Esophagus squamous epithelium (tissue), 5 donors: Measurements from ENCODE around the gene ZDHHC14. TPM values are rescaled to one million over a fixed set of nuclear protein-coding genes. Genes with fewer than 3 reads are reported as not detected.

Experiments
- DNase-seq: peaks from one replicate; lab custom pipeline; 2025; lab: John Stamatoyannopoulos, UW
- H3K27ac ChIP-seq, 4 donors: fragments of 200-600 bp; sonication (generic); one replicate each; pipeline ENCODE4 v1.5.1; 2016 to 2019; ENCODE audit warnings: mild to moderate bottlenecking in 1 of 4
- H3K27me3 ChIP-seq, 4 donors: fragments of 200-600 bp; sonication (generic); 1 replicate in 3 of 4; 2 replicates in 1 of 4; pipeline versions ENCODE4 v1.5.1 to v1.6.0; 2017 to 2021; ENCODE audit warnings: antibody characterized with exemption in 1 of 4
- H3K36me3 ChIP-seq, 3 donors: fragments of 200-600 bp; sonication (generic); one replicate each; pipeline ENCODE4 v1.5.1; 2016 to 2019
- H3K4me1 ChIP-seq, 3 donors: fragments of 200-600 bp; sonication (generic); one replicate each; pipeline ENCODE4 v1.5.1; 2017 to 2019
- H3K4me3 ChIP-seq, 4 donors: fragments of 200-600 bp; sonication (generic); 1 replicate in 3 of 4; 2 replicates in 1 of 4; pipeline ENCODE4 v1.5.1; 2016 to 2019; ENCODE audit warnings: mild to moderate bottlenecking in 2 of 4, moderate library complexity in 1 of 4
- H3K9me3 ChIP-seq, 3 donors: fragments of 200-600 bp; sonication (generic); one replicate each; pipeline ENCODE4 v1.5.1; 2016 to 2019
- CTCF ChIP-seq, 6 experiments: fragments of 450-650 bp in 4 of 6; fragments of 200-600 bp in 2 of 6; sonication (generic) in 2 of 6; IDR thresholded peaks; one replicate each; pipeline ENCODE4 v1.5.1; 2016 to 2019; ENCODE audit warnings: antibody characterized with exemption in 6 of 6, mild to moderate bottlenecking in 4 of 6, moderate library complexity in 4 of 6
- POLR2A ChIP-seq, 4 donors: fragments of 450-650 bp; IDR thresholded peaks; one replicate each; pipeline ENCODE4 v1.6.1; 2017; ENCODE audit warnings: antibody characterized with exemption in 4 of 4, mild to moderate bottlenecking in 4 of 4, moderate library complexity in 3 of 4
- WGBS, 2 donors: methylation state at CpG; one replicate each; pipeline ENCODE4 v1.1.5; 2018; 5-methylcytosine and 5-hydroxymethylcytosine counted together
- intact Hi-C: fragments of 100-400 bp; cut with DNase I; formaldehyde crosslinking; loops from one replicate; pipeline ENCODE4 v1.15.0; 2022
- total RNA-seq, 4 donors: library from RNA; depleted of rRNA; stranded (reverse); fragments of >200 nt; gene quantifications; one replicate each; pipeline ENCODE4 v1.1.0, GENCODE V29; 2016
- donor health status: DM: yes; HTN: yes; CAD: no.

ZDHHC14 gene
- total RNA-seq, 4 donors from 2014 or later, result 6.1 to 15.6 (median 6.9) TPM

- TF ChIP-seq POLR2A (IDR thresholded peaks at IDR 0.05) (no peak), CTCF (IDR thresholded peaks at IDR 0.05) (no peak)
- Histone ChIP-seq H3K4me3 (no peak overlapping the region), H3K27ac (no peak overlapping the region), H3K27me3 (no peaks in the 10 kb centered on the region), H3K4me1 (peaks cover 0 to 10% (median 0%) of the 10 kb centered on the region in 3 donors), H3K36me3 (no peaks in the 10 kb centered on the region), H3K9me3 (no peaks in the 10 kb centered on the region)
- 85 to 96% methylated on average over 2 to 5 of the region's 5 CpGs for WGBS, 2 donors
- intact Hi-C loops, result no loop called here
- no peak for DNase-seq
Measured at GRCh38 chr6:157614026-157614568, 233.1 kb downstream of the ZDHHC14 start.

GRCh38 chr6:157615420-157615769 lies 234.4 kb downstream of the ZDHHC14 start:
- Histone ChIP-seq H3K36me3 (no peaks in the 10 kb centered on the region), H3K9me3 (no peaks in the 10 kb centered on the region), H3K4me1 (peaks cover 0 to 16% (median under 1%) of the 10 kb centered on the region in 3 donors), H3K27me3 (no peaks in the 10 kb centered on the region), H3K27ac (no peak overlapping the region), H3K4me3 (no peak overlapping the region)
- 69 to 85% methylated on average over 4 of the region's 4 CpGs for WGBS, 2 donors
- no peak for DNase-seq
- intact Hi-C loops, result no loop called here
- no peak for TF ChIP-seq POLR2A (IDR thresholded peaks at IDR 0.05)
- no peak for TF ChIP-seq CTCF (IDR thresholded peaks at IDR 0.05)

GRCh38 chr6:157615951-157616350 lies 235.0 kb downstream of the ZDHHC14 start:
- 93 to 100% methylated on average over 4 of the region's 4 CpGs for WGBS, 2 donors

GRCh38 chr6:157620944-157621343 lies 240.0 kb downstream of the ZDHHC14 start:
- no peaks in the 10 kb centered on the region for H3K36me3 ChIP-seq
- H3K4me1 ChIP-seq, result peaks cover 0 to 22% (median 4%) of the 10 kb centered on the region in 3 donors
- DNase-seq, result no peak
- H3K27ac ChIP-seq, result peak overlapping the region in 1 of 4 donors; percentile 13
- no peaks in the 10 kb centered on the region for H3K9me3 ChIP-seq
- H3K4me3 ChIP-seq, result no peak overlapping the region
- H3K27me3 ChIP-seq, result no peaks in the 10 kb centered on the region
- WGBS, 2 donors, result 65 to 71% methylated on average over 3 of the region's 3 CpGs
- TF ChIP-seq POLR2A (IDR thresholded peaks at IDR 0.05), result no peak
- peak in 1 of 6 experiments; percentile 5 for TF ChIP-seq CTCF (IDR thresholded peaks at IDR 0.05)
- intact Hi-C loops, result no loop called here

More at GRCh38 chr6:157615951-157616350, 235.0 kb downstream of the ZDHHC14 start:
- Histone ChIP-seq H3K27ac (no peak overlapping the region), H3K36me3 (no peaks in the 10 kb centered on the region), H3K4me3 (no peak overlapping the region), H3K9me3 (no peaks in the 10 kb centered on the region), H3K4me1 (peaks cover 0 to 21% (median 4%) of the 10 kb centered on the region in 3 donors), H3K27me3 (no peaks in the 10 kb centered on the region)
- TF ChIP-seq POLR2A (IDR thresholded peaks at IDR 0.05) (no peak), CTCF (IDR thresholded peaks at IDR 0.05) (no peak)
- DNase-seq, result no peak
- intact Hi-C loops, result no loop called here

- no peak overlapping the region for H3K4me3 ChIP-seq
- H3K27me3 ChIP-seq, result no peaks in the 10 kb centered on the region
- TF ChIP-seq POLR2A (IDR thresholded peaks at IDR 0.05) (no peak), CTCF (IDR thresholded peaks at IDR 0.05) (no peak)
- DNase-seq, result no peak
- H3K4me1 ChIP-seq, result peaks cover 0 to 22% (median 4%) of the 10 kb centered on the region in 3 donors
- no peaks in the 10 kb centered on the region for H3K36me3 ChIP-seq
- no peaks in the 10 kb centered on the region for H3K9me3 ChIP-seq
- intact Hi-C loops, result no loop called here
- H3K27ac ChIP-seq, result no peak overlapping the region
- 74 to 87% methylated on average over 6 of the region's 6 CpGs for WGBS, 2 donors
Measured at GRCh38 chr6:157621406-157621805, 240.4 kb downstream of the ZDHHC14 start.
